CD4-positive, alpha-beta T cell treated with Interleukin-4 for 4 hours (primary cell): ENCODE data around the gene TOR1AIP2.
"Not testable (repeated sequence)": the region's sequence is repeated elsewhere in the genome, so short reads cannot be mapped to it uniquely, and the experiment has no call there.

Experiments used
- DNase-seq: peaks from one replicate; pipeline ENCODE4 v3.0.0-alpha.2; 2020

The TOR1AIP2 gene

DNA sequence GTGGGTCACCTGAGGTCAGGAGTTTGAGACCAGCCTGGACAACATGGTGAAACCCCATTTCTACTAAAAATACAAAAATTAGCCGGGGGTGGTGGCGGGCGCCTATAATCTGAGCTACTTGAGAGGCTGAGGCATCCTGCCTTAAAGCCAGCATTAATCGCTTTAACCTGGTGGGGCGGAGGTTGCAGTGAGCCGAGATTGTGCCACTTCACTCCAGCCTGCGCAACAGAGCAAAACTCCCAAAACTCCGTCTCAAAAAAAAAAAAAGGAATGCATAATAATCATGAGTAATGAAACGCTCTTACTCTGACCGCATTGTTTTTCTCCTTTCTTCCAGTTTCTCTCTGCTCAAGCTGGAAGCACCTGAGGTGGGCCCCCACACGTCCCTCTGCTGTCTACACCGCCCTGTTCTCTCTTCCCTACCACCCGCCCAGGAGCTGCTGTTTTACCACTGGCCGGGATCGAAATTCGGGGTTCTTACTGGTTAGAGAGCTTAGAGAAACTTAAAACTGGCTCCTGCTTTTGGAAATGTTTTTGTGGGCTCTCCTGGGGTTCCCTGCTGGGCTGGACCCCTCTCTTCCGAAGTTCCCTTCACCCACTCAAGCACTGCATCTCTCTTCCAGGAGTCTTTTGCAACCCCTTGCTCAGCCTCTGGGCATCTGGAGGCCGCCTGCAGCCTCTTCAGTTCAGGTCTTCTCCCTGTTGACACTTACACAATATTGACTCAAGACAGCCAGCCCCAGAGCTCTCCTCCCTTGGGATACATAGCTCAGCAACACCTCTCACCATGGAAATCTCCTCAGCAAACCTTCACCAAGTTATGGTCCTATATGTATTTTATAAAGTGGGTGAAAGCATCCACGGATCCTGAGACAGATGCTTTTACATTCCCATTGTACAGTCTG, 72.1 kb downstream of the TOR1AIP2 start:
- no peak for DNase-seq

DNA sequence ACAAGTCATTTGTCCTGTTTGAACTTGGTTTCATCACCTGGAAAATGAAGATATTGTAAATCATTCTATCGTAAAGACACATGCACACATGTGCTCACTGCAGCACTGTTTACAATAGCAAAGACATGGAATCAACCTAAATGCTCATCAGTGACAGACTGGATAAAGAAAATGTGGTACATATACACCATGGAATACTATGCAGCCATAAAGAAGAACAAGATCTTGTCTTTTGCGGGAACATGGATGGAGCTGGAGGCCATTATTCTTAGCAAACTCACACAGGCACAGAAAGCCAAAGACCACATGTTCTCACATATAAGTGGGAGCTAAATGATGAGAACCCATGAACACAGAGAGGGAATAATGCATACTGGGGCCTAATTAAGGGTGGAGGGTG, 73.2 kb downstream of the TOR1AIP2 start:
- not testable (repeated sequence) for DNase-seq

DNA sequence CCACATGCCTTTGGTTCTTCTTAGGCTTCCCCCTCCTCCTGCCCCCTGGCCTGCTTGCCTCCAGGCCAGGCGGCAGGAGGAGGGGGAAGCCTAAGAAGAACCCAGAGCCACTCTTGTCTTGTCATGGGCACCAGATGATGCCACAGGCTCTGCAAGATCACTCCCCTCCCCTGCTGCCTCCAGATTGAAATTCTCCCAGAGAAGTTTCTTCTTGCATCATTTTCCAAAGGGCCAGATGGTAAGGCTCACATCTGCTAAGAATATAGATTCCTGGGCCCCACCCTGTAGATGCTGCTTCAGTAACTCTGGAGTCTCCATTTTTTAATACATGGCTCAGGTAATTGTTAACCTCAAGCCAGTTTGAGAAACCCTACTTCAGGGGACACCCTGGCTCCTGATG, 73.7 kb downstream of the TOR1AIP2 start:
- DNase-seq = no peak

DNA sequence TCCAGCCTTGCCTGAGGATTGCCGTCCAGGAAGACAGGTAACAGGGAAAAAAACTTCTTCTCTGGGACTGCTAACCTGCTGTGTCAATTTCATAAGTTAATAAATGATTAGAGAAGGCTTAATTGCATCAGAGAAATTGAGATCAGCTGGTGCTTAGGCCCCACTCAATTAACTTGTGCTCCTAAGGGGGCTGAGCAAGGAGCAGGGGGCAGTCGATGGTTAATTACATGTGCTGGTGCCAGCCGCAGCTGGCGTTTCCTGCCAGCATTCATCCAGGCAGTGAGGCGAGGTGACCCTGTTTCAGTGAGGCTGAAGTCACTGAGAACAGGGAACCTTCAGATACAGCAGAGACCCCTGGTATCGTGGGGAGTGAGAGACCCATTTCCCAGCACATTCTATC, 74.5 kb downstream of the TOR1AIP2 start:
- DNase-seq = no peak

DNA sequence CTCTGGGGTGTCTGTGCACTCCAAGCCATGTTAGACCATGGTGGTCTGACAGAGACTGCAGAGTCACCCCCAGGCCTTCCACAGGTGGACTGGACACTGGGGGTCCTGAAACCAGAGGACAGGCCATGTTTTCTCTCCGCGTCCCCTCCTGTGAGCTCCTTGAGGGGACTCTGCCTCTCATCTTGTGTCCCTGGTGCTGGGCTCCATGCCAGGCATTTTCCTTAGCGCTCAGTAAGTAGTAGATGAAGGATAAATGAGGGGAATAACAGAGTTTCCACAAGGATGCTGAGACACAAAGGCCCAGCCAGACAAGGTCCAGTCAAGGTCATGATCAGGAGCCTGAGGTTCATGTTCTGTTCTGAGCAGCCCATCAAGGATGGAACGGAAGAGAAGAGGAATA, 77.1 kb downstream of the TOR1AIP2 start:
- DNase-seq = no peak

DNA sequence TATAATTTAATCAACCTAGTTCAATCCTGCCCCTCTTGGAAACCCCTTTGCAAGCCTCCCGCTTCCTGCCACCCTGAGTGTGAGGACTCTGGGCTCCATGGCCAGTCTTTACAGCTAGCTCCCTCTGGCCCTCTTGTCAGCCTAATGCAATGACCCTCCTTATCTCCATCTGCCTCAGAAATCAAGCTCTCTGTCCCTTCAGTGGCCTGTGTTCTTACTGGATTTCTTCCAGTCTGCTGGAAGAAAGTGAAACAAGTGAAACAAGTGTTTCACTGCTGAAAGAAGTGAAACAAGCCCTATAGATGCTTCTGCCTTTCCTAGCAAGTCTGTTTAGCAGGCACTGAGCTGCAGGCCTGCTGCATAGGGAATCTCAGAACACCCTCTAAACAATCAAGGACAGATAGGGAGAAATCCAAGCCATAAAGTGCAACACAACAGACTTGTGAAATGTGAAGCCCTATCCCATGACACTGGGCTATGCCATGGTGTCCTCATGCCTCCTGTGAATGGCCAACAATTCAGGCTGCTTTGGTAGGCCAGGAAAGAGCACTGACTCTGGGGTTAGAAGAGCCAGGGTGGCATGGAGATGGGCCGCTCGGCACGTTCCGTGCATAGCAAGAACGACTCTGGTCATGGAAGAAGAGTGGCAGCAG, 78.6 kb downstream of the TOR1AIP2 start:
- no peak for DNase-seq

DNA sequence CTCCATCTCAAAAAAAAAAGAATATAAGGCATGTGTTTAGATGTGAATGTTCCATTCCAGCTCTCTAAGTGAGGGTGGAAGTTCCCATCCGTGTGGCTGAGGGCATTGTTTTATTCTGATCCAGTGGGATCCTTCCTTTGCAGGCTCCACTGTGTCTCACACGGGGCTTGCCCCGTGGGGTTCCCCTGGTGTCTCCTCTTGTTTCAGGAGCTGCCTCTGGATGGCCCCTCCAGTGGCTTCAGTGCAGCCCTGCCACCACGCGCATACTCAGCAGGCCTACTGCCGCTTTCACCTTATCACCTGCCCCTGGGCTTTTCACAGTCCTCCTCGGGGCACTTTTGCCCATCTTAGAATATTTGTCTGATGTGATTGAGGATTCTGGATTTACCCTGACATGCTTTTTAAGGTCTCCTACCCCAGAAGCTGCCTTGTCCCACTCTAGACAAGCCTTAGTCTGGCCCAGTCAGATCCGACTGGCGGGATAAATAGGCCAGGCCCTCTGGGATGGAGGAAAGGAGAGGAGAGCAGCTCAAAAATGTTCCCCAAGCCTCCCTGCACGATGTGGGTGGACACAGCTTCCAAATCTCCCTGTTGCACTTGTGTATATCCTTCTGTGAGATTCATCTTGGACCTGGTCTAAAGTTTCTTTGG, 79.3 kb downstream of the TOR1AIP2 start:
- DNase-seq = no peak

DNA sequence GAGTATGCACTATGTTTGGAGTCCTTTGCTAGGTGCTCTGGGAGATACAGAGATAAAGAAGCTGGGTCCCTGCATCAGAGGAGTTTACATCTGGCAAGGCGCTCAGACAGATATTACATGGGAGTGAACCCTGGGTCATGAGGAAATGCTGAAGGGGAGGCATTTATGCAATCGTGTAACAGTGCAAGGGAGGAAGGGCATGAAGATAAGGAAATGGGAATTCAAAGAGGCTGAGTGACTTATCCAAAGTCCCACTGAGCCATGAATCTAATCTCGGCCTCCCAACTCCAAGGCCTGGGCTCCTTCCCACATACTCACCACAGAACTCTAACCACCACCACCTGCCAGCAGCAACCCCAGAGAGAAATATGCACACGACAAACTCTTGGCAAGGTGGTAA, 82.9 kb downstream of the TOR1AIP2 start:
- no peak for DNase-seq

DNA sequence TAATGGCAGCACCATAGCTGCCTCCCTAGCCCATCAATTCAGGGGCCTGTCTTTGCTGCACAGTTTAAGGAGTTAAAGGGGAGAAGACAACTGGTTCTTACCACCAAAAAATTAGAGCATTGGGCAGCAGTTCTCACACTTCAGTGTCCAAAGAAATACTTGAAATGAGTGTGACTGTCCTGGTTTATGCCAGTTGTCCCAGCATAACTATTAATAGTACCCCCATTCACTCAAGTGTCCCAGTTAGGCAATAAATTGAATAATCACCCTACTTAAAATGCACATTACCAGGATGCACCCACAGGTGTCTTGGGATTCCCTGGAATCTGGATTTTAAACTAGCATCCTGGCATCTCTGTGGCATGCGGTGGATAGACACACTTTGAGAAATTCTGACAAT, 83.5 kb downstream of the TOR1AIP2 start:
- DNase-seq = no peak

DNA sequence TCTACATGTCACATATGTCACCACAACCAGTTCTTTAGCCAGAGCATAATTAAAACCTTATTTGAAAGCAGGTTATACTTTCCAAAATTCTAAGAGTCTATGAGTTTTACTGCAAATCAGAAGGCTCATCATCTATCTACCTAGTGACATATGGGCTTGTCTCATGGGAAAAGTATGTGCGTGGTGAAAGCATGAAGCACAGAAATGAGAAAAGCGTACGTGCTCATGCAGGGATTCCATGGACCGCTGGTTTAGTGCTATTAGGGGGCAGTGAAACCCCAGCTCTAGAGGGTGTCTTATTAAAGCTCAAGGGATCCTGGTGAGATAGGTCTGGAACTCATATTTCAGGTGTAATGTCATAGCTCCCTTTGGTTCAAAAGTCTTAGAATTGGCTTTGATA, 84.3 kb downstream of the TOR1AIP2 start:
- no peak for DNase-seq
